Thyroid gland (tissue), 4 donors: Measurements from ENCODE around the gene FDXACB1. TPM values are rescaled to one million over a fixed set of nuclear protein-coding genes. Genes with fewer than 3 reads are reported as not detected.

Source experiments
- DNase-seq, 2 donors: peaks; one replicate each; pipeline ENCODE4 v3.0.0-alpha.2; 2019
- H3K27ac ChIP-seq, 3 donors: fragments of 200-600 bp; sonication (generic); 1 replicate in 2 of 3; 2 replicates in 1 of 3; pipeline ENCODE4 v1.5.1; 2016 to 2019; ENCODE audit warnings: mild to moderate bottlenecking in 1 of 3, moderate library complexity in 1 of 3
- H3K27me3 ChIP-seq: fragments of 200-600 bp; sonication (generic); one replicate; pipeline ENCODE4 v1.5.1; 2019
- H3K36me3 ChIP-seq, 2 donors: fragments of 200-600 bp; sonication (generic); one replicate each; pipeline ENCODE4 v1.5.1; 2016 to 2019
- H3K4me1 ChIP-seq, 2 donors: fragments of 200-600 bp; sonication (generic); one replicate each; pipeline ENCODE4 v1.5.1; 2017 to 2019
- H3K4me3 ChIP-seq, 3 donors: fragments of 200-600 bp; sonication (generic); replicated peaks in 1 of 3; 1 replicate in 2 of 3; 2 replicates in 1 of 3; pipeline ENCODE4 v1.5.1; 2016; ENCODE audit warnings: mild to moderate bottlenecking in 1 of 3
- H3K9me3 ChIP-seq: fragments of 200-600 bp; sonication (generic); one replicate; pipeline ENCODE4 v1.5.1; 2017
- POLR2A ChIP-seq, 2 donors: fragments of 450-650 bp; IDR thresholded peaks; one replicate each; pipeline ENCODE4 v1.6.1; 2017; ENCODE audit warnings: antibody characterized with exemption in 2 of 2, mild to moderate bottlenecking in 2 of 2, moderate library complexity in 1 of 2
- WGBS, 2 donors: methylation state at CpG; one replicate each; pipeline ENCODE4 v1.1.5; 2017; 5-methylcytosine and 5-hydroxymethylcytosine counted together
- intact Hi-C: fragments of 100-400 bp; cut with DNase I; formaldehyde crosslinking; loops from one replicate; pipeline ENCODE4 v1.15.1; 2023
- total RNA-seq, 4 donors: library from RNA; depleted of rRNA; stranded (reverse); fragments of >200 nt; gene quantifications; one replicate each; pipeline ENCODE4 v1.2.3, GENCODE V29; 2016
- TF ChIP-seq, protein P1 (sequence below), 6 experiments: fragments of 200-600 bp in 3 of 6; fragments of 450-650 bp in 3 of 6; sonication (generic) in 3 of 6; IDR thresholded peaks; one replicate each; pipeline ENCODE4 v1.5.1; 2016 to 2019; ENCODE audit warnings: antibody characterized with exemption in 6 of 6, mild to moderate bottlenecking in 2 of 6, inconsistent platforms in 1 of 6, moderate library complexity in 1 of 6

Gene FDXACB1
- total RNA-seq, 4 donors from 2014 or later: 1.8 to 3.0 (median 2.8) TPM

DNA sequence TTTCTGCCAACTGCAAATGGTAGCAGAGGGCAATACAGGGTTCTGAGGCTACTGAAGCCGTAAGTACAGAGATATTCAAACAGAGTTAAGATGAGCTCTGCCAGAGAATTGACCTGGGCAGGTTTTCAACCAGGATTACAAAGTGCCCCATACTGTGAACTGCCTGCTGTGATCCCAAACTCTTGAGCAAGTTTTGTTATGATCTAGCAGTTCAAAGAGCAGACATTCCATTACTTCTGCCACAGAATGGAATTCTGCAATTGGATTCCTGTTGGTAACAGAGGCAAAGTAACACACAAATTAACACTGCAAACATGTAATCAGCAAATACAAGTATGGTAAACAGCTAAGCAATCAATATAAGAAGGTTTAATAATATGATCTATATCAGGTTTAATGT lies 38.8 kb downstream of the FDXACB1 start:
- intact Hi-C loops: loop anchor here (10.0 kb wide), 1 partner anchor 275 kb away; no protein-coding TSS in a partner anchor
- no peaks in the 10 kb centered on the region for H3K27me3 ChIP-seq
- TF ChIP-seq, protein P1, sequence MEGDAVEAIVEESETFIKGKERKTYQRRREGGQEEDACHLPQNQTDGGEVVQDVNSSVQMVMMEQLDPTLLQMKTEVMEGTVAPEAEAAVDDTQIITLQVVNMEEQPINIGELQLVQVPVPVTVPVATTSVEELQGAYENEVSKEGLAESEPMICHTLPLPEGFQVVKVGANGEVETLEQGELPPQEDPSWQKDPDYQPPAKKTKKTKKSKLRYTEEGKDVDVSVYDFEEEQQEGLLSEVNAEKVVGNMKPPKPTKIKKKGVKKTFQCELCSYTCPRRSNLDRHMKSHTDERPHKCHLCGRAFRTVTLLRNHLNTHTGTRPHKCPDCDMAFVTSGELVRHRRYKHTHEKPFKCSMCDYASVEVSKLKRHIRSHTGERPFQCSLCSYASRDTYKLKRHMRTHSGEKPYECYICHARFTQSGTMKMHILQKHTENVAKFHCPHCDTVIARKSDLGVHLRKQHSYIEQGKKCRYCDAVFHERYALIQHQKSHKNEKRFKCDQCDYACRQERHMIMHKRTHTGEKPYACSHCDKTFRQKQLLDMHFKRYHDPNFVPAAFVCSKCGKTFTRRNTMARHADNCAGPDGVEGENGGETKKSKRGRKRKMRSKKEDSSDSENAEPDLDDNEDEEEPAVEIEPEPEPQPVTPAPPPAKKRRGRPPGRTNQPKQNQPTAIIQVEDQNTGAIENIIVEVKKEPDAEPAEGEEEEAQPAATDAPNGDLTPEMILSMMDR (IDR thresholded peaks at IDR 0.05): no peak
- TF ChIP-seq POLR2A (IDR thresholded peaks at IDR 0.05): no peak
- peaks cover 14 to 16% of the 10 kb centered on the region in 2 donors for H3K36me3 ChIP-seq
- no peak for DNase-seq
- no peak overlapping the region for H3K27ac ChIP-seq
- 79 to 96% methylated on average over 1 of the region's 1 CpG for WGBS, 2 donors
- H3K9me3 ChIP-seq: no peaks in the 10 kb centered on the region
- no peak overlapping the region for H3K4me3 ChIP-seq
- H3K4me1 ChIP-seq: peaks cover 0 to 6% of the 10 kb centered on the region in 2 donors

DNA sequence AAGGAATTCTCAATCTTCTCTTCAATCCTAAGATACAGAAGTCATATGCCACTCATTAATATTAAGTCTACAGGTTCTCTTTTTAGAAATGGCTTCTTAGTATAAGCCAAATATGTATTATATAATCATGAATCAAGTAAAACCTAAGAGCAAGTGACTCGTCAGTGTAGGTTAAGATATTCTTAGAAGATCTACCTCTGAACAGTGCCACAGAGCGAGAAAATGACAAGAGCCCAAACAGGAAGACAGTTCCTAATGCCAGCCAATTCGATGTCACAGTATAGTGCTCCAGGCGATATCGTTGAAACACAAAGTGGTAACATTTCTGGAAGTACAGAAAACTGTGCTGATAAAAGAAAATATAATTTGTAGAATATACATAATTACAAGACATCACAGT lies 40.9 kb downstream of the FDXACB1 start:
- no peaks in the 10 kb centered on the region for H3K9me3 ChIP-seq
- no peak for DNase-seq
- no peak for TF ChIP-seq POLR2A (IDR thresholded peaks at IDR 0.05)
- TF ChIP-seq, protein P1 (IDR thresholded peaks at IDR 0.05): no peak
- 96% methylated on average over 5 of the region's 5 CpGs for WGBS, 2 donors
- H3K4me1 ChIP-seq: peaks cover 0 to 6% of the 10 kb centered on the region in 2 donors
- no peaks in the 10 kb centered on the region for H3K27me3 ChIP-seq
- H3K36me3 ChIP-seq: peaks cover 5 to 16% of the 10 kb centered on the region in 2 donors
- H3K4me3 ChIP-seq: no peak overlapping the region
- no peak overlapping the region for H3K27ac ChIP-seq
- intact Hi-C loops: loop anchor here (5.0 kb wide), 1 partner anchor 236 kb away; the partner anchor contains the start of gene SIK2

DNA sequence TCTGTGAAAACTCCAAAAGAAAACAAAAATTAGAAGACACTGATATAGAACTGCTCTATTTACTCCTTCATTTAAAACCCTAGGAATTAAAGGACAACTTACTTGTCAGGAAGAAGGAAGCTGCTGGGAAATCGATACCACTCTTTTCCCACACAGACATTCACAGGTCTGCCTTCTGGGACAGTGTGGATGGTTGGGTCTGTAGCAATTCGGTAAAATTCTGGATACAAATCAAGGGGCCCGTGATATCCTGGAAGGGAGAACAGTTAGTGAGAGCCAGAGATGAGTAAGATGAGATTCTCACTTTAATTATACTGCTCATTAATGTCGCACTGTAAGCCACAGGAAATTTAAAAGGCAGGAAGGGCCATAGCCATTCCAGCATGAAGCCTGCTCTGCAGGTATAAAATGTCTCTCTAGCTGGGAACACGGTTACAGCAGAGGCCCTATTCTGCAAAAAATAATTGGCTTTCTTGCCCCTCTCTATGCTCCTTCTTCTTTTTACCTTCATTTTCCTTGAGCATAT lies 41.5 kb downstream of the FDXACB1 start:
- Histone ChIP-seq H3K9me3 (no peaks in the 10 kb centered on the region), H3K27ac (no peak overlapping the region), H3K36me3 (peaks cover 5 to 16% of the 10 kb centered on the region in 2 donors), H3K4me3 (no peak overlapping the region), H3K4me1 (peaks cover 0 to 6% of the 10 kb centered on the region in 2 donors), H3K27me3 (no peaks in the 10 kb centered on the region)
- 90% methylated on average over 5 of the region's 5 CpGs for WGBS, 2 donors
- TF ChIP-seq POLR2A (IDR thresholded peaks at IDR 0.05): no peak
- TF ChIP-seq, protein P1 (IDR thresholded peaks at IDR 0.05): no peak
- DNase-seq: no peak
- intact Hi-C loops: loop anchor here (5.0 kb wide), 1 partner anchor 235 kb away; the partner anchor contains the start of gene SIK2

DNA sequence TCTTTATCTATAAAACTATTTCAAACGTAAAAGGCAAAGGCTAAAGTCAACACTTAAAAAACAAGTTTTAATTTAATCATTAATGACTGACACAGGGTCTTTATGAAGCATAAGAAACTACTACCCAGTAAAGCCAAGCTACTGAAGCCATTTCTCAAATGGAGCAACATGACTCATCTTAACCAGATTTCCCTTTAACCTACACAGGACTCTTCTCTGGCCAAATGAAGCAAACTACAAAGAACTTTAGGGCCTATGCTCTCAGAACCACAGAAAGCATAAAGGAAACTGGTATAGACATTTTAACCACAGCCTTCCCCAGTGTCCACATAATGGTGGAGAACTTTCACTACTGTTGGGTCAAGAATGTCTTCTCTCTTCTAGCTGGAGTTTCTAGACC lies 42.2 kb downstream of the FDXACB1 start:
- Histone ChIP-seq H3K9me3 (no peaks in the 10 kb centered on the region), H3K27me3 (no peaks in the 10 kb centered on the region), H3K4me3 (no peak overlapping the region), H3K27ac (no peak overlapping the region), H3K4me1 (peaks cover 0 to 6% of the 10 kb centered on the region in 2 donors), H3K36me3 (peaks cover 5 to 16% of the 10 kb centered on the region in 2 donors)
- 83 to 84% methylated on average over 1 of the region's 1 CpG for WGBS, 2 donors
- DNase-seq: no peak
- TF ChIP-seq, protein P1 (IDR thresholded peaks at IDR 0.05): no peak
- no peak for TF ChIP-seq POLR2A (IDR thresholded peaks at IDR 0.05)
- intact Hi-C loops: loop anchor here (5.0 kb wide), 1 partner anchor 234 kb away; the partner anchor contains the start of gene SIK2

DNA sequence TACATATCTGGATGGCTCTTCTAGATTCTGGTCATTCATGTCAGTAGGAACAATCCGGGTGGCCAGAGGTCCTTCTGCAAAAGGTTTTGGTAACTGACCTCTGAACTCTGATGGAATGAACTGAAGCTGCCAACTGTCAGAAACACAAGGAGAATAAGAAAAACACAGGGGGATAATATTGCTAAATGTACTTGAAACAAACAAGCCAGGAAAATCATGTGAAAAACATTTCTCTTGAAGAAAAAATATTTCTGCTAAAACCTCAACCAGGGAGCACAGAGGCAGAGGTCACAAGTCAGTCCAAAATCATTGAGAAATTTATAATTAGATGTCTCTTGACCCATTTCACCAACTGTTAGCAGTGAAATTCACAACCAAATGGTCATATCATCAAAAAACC lies 42.8 kb downstream of the FDXACB1 start:
- TF ChIP-seq POLR2A (IDR thresholded peaks at IDR 0.05): no peak
- TF ChIP-seq, protein P1 (IDR thresholded peaks at IDR 0.05): no peak
- Histone ChIP-seq H3K9me3 (no peaks in the 10 kb centered on the region), H3K4me1 (peaks cover 0 to 5% of the 10 kb centered on the region in 2 donors), H3K27me3 (no peaks in the 10 kb centered on the region), H3K36me3 (peaks cover 5 to 16% of the 10 kb centered on the region in 2 donors), H3K27ac (no peak overlapping the region), H3K4me3 (no peak overlapping the region)
- DNase-seq: no peak
- intact Hi-C loops: loop anchor here (5.0 kb wide), 1 partner anchor 234 kb away; the partner anchor contains the start of gene SIK2
- WGBS, 2 donors: 75 to 80% methylated on average over 1 of the region's 1 CpG
